Brain microvascular endothelial cell (primary cell): ENCODE data around the gene MCM5.

Experiments
- DNase-seq: peaks from one replicate; pipeline ENCODE4 v3.0.0-alpha.2; 2020
- H3K27ac ChIP-seq: fragments of 250-450 bp; sonication (Bioruptor Pico); 2 replicates; pipeline ENCODE4 v1.5.1; 2020; ENCODE audit warnings: mild to moderate bottlenecking, moderate library complexity
- H3K27me3 ChIP-seq: fragments of 250-450 bp; sonication (Bioruptor Pico); replicated peaks from 2 replicates; pipeline ENCODE4 v1.5.1; 2020; ENCODE audit warnings: mild to moderate bottlenecking
- H3K36me3 ChIP-seq: fragments of 250-450 bp; sonication (Bioruptor Pico); replicated peaks from 2 replicates; pipeline ENCODE4 v1.5.1; 2020; ENCODE audit warnings: mild to moderate bottlenecking
- H3K4me3 ChIP-seq: 2 replicates; pipeline ENCODE4 v1.5.1; 2011; ENCODE audit warnings: low read depth, mild to moderate bottlenecking, control low read depth, low read length, moderate library complexity
- CTCF ChIP-seq: IDR thresholded peaks from 2 replicates; pipeline ENCODE4 v1.5.1; 2011; ENCODE audit warnings: low read depth, mild to moderate bottlenecking, moderate library complexity, low read length, control low read depth, inconsistent platforms; ENCODE audit errors: missing control alignments
- in situ Hi-C: cut with HindIII; loops from 2 replicates; pipeline ENCODE4 v1.10.0; 2017; ENCODE audit warnings: low sequenced_read_pairs, low pct_ligation_motif_present

MCM5 gene

GRCh38 chr22:35368386-35368785 lies 31.6 kb upstream of the MCM5 start:
- TF ChIP-seq CTCF, result no peak
- Histone ChIP-seq H3K36me3 (no peaks in the 10 kb centered on the region), H3K27me3 (no peaks in the 10 kb centered on the region), H3K4me3 (no peak overlapping the region), H3K27ac (no peak overlapping the region)
- no peak for DNase-seq
- in situ Hi-C loops, result no loop called here

- H3K27me3 ChIP-seq, result no peaks in the 10 kb centered on the region
- no peak overlapping the region for H3K27ac ChIP-seq
- no peak for DNase-seq
- no peak for TF ChIP-seq CTCF
- H3K36me3 ChIP-seq, result no peaks in the 10 kb centered on the region
- in situ Hi-C loops, result no loop called here
- H3K4me3 ChIP-seq, result no peak overlapping the region
Measured at GRCh38 chr22:35369996-35370395, 29.9 kb upstream of the MCM5 start.

- Histone ChIP-seq H3K4me3 (no peak overlapping the region), H3K27ac (no peak overlapping the region), H3K27me3 (no peaks in the 10 kb centered on the region), H3K36me3 (no peaks in the 10 kb centered on the region)
- no peak for DNase-seq
- no peak for TF ChIP-seq CTCF
- in situ Hi-C loops, result no loop called here
Measured at GRCh38 chr22:35373781-35374180, 26.2 kb upstream of the MCM5 start.

- TF ChIP-seq CTCF, result no peak
- no peak overlapping the region for H3K27ac ChIP-seq
- in situ Hi-C loops, result no loop called here
- H3K27me3 ChIP-seq, result no peaks in the 10 kb centered on the region
- no peaks in the 10 kb centered on the region for H3K36me3 ChIP-seq
- DNase-seq, result no peak
- no peak overlapping the region for H3K4me3 ChIP-seq
Measured at GRCh38 chr22:35375031-35375430, 24.9 kb upstream of the MCM5 start.

GRCh38 chr22:35375526-35375925 lies 24.4 kb upstream of the MCM5 start:
- in situ Hi-C loops, result no loop called here
- Histone ChIP-seq H3K4me3 (no peak overlapping the region), H3K27me3 (no peaks in the 10 kb centered on the region), H3K27ac (no peak overlapping the region), H3K36me3 (no peaks in the 10 kb centered on the region)
- TF ChIP-seq CTCF, result no peak
- no peak for DNase-seq

- no peaks in the 10 kb centered on the region for H3K36me3 ChIP-seq
- H3K27me3 ChIP-seq, result no peaks in the 10 kb centered on the region
- peak; percentile 96 for DNase-seq
- peak overlapping the region; percentile 74 for H3K27ac ChIP-seq
- TF ChIP-seq CTCF, result no peak
- H3K4me3 ChIP-seq, result no peak overlapping the region
- in situ Hi-C loops, result no loop called here
Measured at GRCh38 chr22:35376728-35377472, 23.0 kb upstream of the MCM5 start.
